RWPE1 (cell line): Measurements from ENCODE around the gene GZMM.

Experiments
- CTCF ChIA-PET: fragments of 350-600 bp; sonication (Branson Sonifier 250); formaldehyde crosslinking; extraction: SDS; loops from one replicate; lab custom pipeline; 2021; lab: Yijun Ruan, JAX
- POLR2A ChIA-PET: fragments of 400-600 bp; formaldehyde crosslinking; extraction: SDS; loops from one replicate; lab custom pipeline; 2020; ENCODE audit warnings: antibody characterized with exemption; ENCODE audit not compliant: low non-redundant PET; lab: Yijun Ruan, JAX
- DNase-seq: peaks from one replicate; pipeline ENCODE4 v3.0.0; 2012; ENCODE audit warnings: low spot score
- H3K27ac ChIP-seq: fragments of 450-650 bp; 2 replicates; pipeline ENCODE4 v1.5.1; 2017
- CTCF ChIP-seq: fragments of 450-650 bp; conservative IDR thresholded peaks from 2 replicates; pipeline ENCODE4 v1.5.1; 2017; ENCODE audit warnings: low read depth, mild to moderate bottlenecking

GZMM gene

GRCh38 chr19:497491-497868 lies 46.4 kb upstream of the GZMM start:
- TF ChIP-seq CTCF: no peak
- ChIA-PET POLR2A (no interaction called here), CTCF (interaction anchor here (0.8 to 1.9 kb wide), 2 partner anchors 9 to 12 kb away, joined by 3 to 8 read pairs; no protein-coding TSS in a partner anchor)

GRCh38 chr19:497869-498510 lies 45.9 kb upstream of the GZMM start:
- POLR2A ChIA-PET: no interaction called here
- DNase-seq: no peak

More at GRCh38 chr19:497491-497868, 46.4 kb upstream of the GZMM start:
- no peak overlapping the region for H3K27ac ChIP-seq
- no peak for DNase-seq

GRCh38 chr19:498511-498891 lies 45.4 kb upstream of the GZMM start:
- no peak for TF ChIP-seq CTCF
- no peak for DNase-seq
- ChIA-PET POLR2A (no interaction called here), CTCF (interaction anchor here (1.9 kb wide), 1 partner anchor 8 kb away, joined by 8 read pairs; no protein-coding TSS in a partner anchor)
- H3K27ac ChIP-seq: no peak overlapping the region

More at GRCh38 chr19:497869-498510, 45.9 kb upstream of the GZMM start:
- CTCF ChIA-PET: interaction anchor here (0.8 to 1.9 kb wide), 2 partner anchors 9 to 12 kb away, joined by 3 to 8 read pairs; no protein-coding TSS in a partner anchor
- no peak overlapping the region for H3K27ac ChIP-seq
- no peak for TF ChIP-seq CTCF

- POLR2A ChIA-PET: no interaction called here
These were observed 44.8 kb upstream of the GZMM start for GRCh38 chr19:498977-499623.

GRCh38 chr19:501646-502045 lies 42.2 kb upstream of the GZMM start:
- CTCF ChIA-PET: no interaction called here

More at GRCh38 chr19:498977-499623, 44.8 kb upstream of the GZMM start:
- DNase-seq: no peak
- CTCF ChIA-PET: interaction anchor here (1.9 kb wide), 1 partner anchor 8 kb away, joined by 8 read pairs; no protein-coding TSS in a partner anchor
- H3K27ac ChIP-seq: no peak overlapping the region
- TF ChIP-seq CTCF: no peak

More at GRCh38 chr19:501646-502045, 42.2 kb upstream of the GZMM start:
- no peak overlapping the region for H3K27ac ChIP-seq
- POLR2A ChIA-PET: no interaction called here
- TF ChIP-seq CTCF: no peak
- DNase-seq: no peak
